Brain pericyte (primary cell): ENCODE data around the gene GPR149.

Experiments
- DNase-seq: peaks from one replicate; pipeline ENCODE4 v3.0.0-alpha.2; 2012; ENCODE audit warnings: low read depth, low spot score

The GPR149 gene

DNA sequence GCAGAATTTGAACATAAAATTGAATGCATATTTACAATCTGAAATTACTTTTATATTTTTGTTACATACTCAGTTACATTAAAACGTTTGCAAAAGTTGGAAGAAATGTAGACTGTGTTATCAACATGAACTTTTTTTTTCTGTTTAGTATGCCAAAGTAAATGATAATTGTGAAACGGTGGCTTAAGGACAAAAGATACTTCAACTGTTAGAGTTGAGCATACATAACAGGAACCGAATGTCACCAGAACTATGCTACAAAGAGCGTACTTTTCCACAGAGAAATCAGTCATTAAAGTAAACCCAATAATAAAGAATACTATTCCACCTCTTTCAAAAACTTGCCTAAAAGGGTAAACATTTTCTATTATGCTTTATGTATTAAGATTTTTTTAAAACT lies 91.4 kb downstream of the GPR149 start:
- DNase-seq, result no peak

DNA sequence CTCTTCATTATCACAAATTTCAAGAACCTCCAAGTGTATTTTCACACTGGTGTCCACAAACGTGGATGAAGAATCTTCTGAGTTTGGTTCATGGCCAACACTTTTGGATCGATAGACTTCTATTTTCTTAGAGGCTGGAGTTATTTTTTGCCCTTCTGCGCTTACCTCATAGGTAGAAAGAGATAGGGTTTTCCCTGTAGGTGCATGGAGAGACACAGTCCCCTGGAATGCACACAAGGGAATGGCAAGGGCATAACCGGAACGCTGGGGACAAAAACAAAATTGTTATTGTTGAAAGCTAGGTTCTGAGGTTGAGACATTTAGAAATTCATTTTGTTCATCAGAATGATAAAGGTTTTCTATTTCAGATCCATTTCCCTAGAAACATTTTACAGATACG lies 92.0 kb downstream of the GPR149 start:
- no peak for DNase-seq

DNA sequence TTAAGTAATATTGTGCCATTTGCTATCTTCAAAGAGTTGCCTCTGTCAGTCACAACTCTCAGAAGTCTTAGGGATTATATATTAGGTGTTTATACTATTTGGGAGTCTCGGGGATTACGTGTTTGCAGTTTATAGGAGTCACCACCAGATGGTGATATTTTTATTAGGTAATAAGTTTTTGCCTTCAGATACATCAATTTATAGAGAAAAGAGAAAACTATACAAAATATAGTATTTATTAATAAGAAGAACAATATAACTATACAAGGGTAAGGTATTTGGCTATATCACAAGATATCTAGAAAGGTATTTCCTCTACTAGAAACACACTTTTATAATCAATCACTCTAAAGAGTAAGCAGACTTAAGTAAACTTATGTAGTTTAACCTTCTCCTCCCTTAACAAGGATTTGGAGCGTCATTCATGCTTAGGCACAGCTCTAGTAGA lies 95.0 kb downstream of the GPR149 start:
- no peak for DNase-seq

DNA sequence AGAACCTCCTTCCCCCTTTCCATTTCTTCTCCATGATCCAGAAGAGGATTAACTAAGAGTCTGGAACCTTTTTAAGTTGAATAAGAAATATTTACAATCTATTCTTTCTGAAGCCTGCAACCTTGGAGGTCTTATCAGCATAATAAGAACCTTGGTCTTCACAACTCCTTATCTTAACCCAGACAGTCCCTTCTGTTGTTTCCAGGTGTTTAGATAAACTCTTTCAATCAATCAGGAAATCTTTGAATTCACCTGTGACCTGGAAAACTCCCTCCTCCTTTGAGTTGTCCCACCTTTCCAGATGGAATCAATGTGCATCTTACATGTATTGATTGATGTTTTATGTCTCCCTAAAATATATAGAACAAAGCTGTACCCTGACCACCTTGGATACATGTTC lies 102.1 kb downstream of the GPR149 start:
- no peak for DNase-seq

DNA sequence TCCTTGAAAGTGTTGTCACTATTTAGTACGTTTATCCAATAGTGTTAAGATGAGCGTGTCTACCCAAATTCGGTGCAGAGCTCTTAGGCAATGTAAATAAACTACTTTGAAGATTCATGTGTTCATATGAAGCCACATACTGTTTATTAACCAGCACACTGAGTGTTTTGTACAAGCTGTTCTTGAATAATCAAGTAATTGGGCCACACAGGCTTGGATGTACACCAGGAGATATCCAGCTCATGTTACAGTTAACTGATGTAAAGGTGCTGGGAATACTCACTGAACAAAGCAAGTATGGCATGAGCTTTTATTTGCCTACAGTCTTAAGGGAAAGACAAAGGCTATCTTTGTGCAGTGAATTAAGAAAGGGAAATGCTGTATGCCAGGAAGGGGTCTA lies 105.1 kb downstream of the GPR149 start:
- DNase-seq, result no peak

DNA sequence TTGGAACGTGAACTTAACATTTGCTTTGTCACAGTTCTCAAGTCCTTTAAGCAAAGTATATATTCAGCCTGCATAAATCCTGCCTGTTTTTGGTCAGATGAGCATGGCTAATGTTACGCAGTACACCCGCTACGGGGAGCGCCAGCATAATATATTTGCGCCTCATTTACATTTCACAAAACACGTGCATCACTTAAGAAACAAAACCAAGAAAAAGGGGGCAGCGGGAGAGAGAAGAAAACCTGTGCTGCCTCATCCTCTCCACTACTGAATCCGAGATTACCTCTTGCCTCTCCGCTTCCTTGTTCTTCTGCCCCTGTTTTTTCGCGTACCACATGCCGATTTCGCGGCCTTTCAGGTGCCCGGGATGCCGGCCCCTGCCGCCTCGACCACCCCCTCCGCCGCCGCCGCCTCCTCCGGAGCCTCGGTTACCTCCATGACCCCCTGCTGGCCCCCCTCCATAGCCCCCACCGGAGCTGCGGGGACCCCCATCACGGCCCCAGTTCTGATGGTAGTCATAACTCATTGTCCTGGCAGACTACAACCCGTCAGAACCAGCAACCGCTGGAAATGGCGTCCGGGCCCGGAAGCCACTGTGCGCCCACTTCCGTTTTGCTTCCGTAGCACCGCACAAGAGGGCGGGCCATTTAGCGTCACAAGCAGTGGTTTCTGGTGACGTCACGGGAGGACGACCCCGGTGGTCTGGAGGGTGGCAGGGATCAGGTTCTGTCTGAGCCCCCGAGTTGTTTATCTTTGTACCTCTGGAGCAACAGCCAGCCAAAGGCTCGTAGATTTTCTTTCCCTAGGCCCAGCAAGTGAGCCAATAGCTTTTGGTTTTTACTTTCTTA lies 105.9 kb downstream of the GPR149 start, which contains the start of gene DHX36:
TSS of gene DHX36 (minus strand) at position 597 of the 848 bp plus-strand sequence. CDS start at position 526, 71 bp downstream.
- DNase-seq, result peak; percentile 84

DNA sequence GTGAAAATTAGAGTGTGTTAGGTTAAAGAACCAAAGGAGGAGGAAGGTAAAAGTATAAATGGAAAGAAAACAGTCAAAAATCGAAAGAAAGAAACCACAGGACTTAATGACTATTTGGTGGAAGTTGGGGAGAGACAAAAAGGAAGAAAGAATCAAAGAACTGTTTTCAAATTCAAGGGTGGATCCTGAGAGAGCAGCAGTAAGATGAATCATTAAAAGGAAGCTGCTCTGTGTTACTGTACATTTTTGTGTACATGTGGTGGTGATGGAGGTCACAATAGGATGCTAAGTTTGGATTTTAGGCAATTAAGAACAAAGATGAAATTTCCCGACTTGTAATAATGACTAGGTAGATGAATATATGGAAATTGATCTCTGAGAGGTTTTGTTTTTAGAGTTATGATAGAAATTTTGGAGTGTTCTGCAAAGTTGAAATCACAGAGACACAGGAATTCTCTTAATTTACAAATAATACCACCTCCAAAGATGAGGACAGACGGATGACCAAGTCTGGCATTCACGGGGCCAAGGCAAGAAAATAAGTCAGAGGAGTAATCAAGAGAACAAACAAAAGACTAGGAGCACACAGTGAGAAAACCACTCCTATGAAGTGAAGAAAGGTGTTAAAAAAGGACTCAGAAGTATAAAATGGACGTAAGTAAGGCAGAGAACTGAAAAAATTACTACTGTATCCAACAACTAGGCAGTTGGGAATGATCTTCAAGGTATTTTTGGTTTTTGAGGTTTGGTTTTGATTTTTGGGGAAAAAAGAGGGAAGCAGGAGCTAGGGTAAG lies 112.8 kb downstream of the GPR149 start:
- no peak for DNase-seq

DNA sequence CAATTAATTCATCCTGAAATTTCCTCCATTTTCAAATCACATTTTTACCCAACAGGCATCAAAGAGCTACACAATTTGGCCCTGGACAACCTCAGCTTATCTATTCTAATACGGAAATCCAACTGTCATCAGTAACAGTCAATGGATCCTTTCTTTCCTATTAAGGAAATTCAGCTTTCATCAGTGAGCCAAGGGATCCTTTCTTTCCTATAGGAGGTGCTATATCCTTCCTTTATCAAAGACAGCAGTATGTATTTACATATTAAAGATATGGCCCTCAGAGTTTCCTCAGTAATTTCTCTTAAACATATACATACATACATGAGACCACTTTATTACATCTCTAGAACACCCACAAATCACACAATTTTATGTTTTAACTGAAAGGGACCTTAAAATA lies 115.8 kb downstream of the GPR149 start:
- DNase-seq, result no peak

DNA sequence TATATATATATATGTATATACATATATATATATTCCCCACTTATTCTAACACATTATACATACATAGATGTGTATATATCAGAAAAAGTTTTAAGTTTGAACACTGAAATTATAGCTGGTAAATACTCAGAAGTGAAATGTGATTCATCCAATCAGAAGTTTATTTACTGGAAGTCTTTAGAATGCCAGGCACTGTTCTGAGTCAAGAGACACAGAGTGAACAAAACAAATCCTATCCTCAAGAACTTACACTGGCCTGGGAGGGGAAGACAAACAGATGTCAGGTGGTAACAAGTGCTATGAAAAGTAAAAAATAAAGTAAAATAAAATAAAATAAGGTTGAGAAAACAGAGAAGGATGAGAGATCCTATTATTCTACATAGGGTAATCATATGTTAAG lies 119.2 kb downstream of the GPR149 start:
- DNase-seq, result no peak

DNA sequence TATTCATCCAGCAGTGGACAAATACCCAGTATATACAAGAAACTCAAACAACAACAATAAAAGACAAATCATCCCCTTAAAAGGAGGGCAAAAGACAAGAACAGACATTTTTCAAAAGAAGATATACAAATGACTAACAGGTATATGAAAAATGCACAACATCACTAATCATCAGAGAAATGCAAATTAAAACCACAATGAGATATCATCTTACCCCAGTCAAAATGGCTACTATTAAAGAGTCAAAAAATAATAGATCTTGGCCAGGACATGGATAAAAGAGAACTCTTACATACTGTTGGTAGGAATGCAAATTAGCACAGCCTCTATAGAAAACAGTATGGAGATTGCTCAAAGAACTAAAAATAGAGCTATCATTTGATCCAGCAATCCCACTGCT lies 122.6 kb downstream of the GPR149 start:
- no peak for DNase-seq

DNA sequence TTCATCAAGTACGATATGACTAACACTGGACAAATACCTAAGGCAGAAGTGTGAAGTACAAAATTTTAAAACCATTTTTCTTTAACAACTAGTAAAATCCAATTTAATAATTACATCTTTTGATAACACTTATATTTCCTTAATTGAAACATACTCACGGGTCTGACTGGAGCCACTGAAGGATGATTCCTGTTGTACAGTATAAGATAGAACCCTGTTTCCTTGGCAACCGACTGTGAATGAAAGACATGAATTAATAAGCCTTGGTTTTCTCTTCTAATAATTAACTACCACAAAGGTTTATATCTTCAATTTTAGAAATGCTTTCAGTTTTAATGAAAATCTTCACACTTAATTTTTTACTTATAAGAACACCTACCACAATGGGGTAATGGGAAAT lies 125.1 kb downstream of the GPR149 start:
- DNase-seq, result no peak

DNA sequence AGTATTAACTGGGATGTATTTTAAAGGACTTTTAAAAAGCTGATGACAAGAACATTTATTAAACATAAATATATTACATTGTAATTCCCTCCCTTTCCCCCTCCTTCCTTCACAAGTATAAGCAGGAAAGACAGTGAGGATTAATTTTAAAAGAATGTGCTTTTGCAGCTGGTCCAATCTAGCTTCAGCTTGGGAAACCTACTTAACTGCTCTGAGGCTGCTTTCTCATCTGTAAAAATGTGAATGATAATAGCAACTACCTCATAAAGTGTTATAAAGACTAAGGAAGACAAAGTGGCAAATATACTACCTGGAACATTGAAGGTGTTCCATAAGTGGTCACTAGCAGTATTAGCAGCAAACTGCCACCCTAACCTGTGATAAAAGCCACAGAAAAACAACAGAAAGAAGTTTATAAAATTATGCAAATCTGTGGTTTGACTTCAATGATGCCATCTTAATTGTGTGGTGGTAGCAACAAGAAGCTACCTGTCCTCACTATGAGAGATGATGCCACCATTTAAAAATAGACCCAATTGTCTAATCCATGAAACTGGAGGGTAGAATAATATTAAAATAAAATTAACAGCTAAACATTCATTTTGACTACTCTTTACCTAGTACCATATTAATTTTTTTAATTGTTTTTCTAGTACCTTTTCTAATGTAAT lies 125.7 kb downstream of the GPR149 start:
- DNase-seq, result no peak

DNA sequence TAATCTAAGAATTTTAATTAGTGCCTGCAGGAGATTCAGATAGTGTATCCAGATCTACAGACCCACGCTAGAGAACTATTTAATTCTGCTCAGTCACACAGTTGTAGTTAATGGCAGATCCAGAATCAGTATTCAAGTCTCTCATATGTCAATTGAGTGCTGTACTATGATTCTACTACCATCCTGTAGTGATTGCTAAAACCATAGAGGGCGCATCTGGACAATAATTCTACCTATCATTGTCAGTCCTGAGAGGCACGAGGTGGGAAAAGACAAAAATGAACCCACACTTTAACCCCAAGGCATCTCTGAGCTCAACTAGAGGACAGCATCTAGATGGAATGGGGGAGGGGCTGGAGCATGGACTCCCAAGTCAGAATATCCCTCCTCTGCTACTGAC lies 128.4 kb downstream of the GPR149 start:
- no peak for DNase-seq

DNA sequence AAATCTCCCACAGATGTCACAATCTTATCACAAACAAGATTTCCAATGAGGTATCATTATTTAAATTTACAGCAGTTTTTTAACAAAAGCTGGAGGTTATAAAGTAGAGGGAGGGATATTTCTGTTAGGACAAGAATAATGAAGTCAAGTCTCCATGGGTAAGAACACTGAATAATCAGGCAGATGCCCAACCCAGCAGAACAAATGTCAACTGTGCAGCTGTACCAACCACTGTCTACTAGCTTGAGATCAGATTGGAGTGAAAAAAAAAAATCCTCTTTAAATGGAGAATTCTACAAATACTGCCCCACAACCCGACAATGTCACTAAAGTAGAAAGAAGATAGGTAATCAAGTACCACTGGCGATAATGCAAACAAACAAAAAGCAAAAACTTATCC lies 136.0 kb downstream of the GPR149 start:
- no peak for DNase-seq

DNA sequence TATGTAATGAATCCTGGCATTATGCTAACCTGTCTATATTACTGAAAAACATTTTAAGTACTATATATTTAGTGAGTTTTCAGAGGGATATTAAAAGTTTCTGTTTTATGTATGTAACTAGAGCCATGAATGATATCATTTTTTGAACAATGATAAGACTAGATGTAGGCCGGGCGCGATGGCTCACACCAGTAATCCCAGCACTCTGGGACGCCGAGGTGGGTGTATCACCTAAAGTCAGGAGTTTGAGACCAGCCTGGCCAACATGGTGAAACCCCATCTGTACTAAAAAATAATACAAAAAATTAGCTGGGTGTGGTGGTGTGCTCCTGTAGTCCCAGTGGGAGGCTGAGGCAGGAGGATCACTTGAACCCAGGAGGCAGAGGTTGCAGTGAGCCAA lies 139.8 kb downstream of the GPR149 start:
- no peak for DNase-seq
